ENCODE measurements around the gene LRFN5.

GRCh38 chr14:41663473-41663850 is 56.8 kb downstream of the LRFN5 start:
- TF ChIP-seq POLR2AphosphoS5 (IDR thresholded peaks at IDR 0.05) (no peak), CTCF (IDR thresholded peaks at IDR 0.05) (no peak), EP300 (IDR thresholded peaks at IDR 0.05) (no peak)
